NAMALWA (cell line): Measurements from ENCODE around the gene USP3.
"Not testable (repeated sequence)": the region's sequence is repeated elsewhere in the genome, so short reads cannot be mapped to it uniquely, and the experiment has no call there.

Experiments used
- DNase-seq: peaks from one replicate; pipeline ENCODE4 v3.0.0-alpha.2; 2015; ENCODE audit warnings: low spot score

USP3 gene

DNA sequence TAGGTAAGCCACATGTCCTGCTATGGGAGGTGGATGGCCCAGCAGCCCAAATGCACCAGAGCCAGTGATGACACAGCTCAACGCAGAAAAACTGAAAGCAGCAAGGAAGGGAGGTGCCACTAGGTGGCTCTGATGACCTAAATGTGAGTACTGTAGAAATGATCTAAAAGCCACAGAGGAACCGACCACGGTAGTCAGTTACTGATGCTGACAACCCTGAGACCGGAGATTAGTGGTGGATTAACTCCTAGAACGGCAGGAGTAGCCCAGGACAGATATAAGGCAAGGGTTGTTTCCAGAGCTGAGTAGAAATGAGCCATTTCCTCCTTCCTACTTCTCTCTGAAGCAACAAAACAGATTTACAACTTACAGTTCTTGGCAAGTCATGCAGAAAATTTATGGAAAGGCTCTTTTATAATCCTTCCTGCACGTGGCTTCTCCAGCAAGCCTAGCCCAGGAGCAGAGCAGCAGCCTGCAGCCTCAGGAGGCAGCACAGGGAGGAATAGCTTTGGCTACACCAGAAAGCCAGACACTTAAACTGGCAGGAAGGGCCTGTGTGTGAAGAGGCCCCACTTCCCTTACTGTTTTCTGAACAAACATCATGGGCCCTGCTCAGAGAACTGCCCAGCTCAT lies 105.9 kb downstream of the USP3 start:
- peak; percentile 92 for DNase-seq

DNA sequence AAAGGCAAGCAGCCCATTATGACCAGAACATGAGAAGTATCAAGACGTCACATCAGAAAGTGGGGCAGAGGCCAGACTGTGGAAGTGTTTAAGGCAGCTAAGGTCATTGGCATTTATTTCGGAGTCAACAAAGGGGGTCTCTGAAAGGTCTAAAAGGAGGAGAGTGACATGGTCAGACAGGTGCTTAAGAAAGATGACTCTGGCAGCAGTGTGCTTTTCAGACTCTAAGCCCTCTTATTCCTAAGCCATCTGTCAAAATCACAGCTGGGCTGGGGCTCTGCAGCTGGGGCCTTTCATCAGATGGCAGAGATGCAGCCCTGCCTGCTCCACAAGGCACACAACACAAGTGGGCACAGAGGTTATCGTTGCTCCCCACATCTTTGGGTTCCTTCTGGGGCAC lies 106.8 kb downstream of the USP3 start:
- DNase-seq, result peak; percentile 31

DNA sequence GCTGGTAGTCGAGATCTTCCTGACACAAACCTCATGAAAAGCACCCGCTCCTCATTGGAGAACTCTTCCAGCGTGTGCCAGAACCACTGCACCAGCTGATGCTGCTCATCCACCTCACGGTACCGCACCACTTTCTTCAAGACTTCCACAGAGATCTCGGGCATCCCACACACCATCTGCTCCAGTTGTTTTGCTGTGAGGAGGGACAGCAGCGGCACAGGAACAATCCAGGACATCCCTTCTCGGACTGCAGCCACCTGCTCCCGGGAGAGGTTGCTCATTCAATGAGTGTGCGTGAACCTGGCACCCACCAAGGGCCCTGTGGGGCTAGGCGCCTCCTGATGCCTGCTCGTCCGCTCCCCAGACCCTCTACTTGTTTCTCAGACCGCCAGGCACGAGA lies 107.9 kb downstream of the USP3 start:
- no peak for DNase-seq

DNA sequence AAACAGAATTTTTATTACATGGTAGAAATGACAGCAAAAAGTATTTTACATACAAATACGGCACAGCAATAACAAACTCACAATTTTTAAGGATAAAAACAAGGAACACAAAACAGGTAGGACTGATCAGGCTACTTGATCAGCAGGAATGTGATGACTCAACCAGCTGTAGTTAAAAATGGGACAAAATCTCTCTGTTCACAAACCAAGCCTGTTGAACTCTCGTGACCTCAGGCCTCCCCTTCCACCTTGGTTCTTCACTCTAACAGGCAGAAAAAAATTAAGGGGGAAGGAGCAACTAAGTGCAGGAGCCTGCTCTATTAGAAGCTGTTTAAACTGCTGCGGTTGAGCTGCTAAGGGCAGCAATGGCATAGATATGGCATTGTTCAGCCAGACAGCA lies 111.5 kb downstream of the USP3 start:
- DNase-seq, result no peak

DNA sequence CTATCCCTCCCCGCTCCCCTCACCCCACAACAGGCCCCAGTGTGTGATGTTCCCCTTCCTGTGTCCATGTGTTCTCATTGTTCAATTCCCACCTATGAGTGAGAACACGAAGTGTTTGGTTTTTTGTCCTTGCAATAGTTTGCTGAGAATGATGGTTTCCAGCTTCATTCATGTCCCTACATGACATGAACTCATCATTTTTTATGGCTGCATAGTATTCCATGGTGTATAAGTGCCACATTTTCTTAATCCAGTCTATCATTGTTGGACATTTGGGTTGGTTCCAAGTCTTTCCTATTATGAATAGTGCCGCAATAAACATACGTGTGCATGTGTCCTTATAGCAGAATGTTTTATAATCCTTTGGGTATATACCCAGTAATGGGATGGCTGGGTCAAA lies 112.8 kb downstream of the USP3 start:
- DNase-seq, result not testable (repeated sequence)

DNA sequence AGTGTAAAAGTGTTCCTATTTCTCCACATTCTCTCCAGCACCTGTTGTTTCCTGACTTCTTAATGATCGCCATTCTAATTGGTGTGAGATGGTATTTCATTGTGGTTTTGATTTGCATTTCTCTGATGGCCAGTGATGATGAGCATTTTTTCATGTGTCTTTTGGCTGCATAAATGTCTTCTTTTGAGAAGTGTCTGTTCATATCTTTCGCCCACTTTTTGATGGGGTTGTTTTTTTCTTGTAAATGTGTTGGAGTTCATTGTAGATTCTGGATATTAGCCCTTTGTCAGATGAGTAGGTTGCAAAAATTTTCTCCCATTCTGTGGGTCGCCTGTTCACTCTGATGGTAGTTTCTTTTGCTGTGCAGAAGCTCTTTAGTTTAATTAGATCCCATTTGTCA lies 113.2 kb downstream of the USP3 start:
- not testable (repeated sequence) for DNase-seq

DNA sequence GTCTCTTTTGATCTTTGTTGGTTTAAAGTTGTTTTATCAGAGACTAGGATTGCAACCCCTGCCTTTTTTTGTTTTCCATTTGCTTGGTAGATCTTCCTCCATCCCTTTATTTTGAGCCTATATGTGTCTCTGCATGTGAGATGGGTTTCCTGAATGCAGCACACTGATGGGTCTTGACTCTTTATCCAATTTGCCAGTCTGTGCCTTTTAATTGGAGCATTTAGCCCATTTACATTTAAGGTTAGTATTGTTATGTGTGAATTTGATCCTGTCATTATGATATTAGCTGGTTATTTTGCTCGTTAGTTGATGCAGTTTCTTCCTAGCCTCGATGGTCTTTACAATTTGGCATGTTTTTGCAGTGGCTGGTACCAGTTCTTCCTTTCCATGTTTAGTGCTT lies 116.4 kb downstream of the USP3 start:
- DNase-seq, result not testable (repeated sequence)

DNA sequence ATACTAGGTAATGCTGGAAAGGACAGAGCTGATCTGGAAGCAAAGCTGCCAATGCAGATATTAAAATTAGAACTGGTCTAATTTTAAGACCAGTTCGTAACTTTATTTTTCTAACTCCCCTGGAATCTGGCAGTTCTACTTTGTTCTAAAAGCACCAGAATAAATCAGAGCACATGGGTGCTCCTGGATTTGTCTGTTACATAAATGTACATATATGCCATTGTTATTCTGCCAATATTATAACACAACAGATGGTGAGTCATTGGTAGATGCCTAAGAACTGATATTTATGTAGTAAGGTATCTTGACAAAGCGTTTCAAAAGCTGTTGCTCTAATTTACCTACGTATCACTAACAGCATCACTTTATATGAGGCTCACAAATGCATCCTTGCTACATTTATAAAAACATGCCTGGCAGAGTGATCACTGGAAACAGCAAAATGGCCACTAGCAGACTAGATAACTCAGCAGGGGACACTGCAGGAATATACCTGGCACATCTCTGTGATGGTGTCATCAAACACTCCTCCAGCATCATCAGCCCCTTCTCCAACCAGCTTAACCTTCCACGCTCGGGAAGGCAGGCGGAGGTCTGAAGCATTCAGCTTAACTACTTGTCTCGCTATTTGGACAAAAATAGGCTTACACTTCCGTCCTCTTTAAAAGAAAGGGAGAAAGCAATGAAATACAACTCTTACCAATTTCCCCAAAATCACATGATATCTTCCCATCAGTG lies 119.0 kb downstream of the USP3 start:
- no peak for DNase-seq

DNA sequence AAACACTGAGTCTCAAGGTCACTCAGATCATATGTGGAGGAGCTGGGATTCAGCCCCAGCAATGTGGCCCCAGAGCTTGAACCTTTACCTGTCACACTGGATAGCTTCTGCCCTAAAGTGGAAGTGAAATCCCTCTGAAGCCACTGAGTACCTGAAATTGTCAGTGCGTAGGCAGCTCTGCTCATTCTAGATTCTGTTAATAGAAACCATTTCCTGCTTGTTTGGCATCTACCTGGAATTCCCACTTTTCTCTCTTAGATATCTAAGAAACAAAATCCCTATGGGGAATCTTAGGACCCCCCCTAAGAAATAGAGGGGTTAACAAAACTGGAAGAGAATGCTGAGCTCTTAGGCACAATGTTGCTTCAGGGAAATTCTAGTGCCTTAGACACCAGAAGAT lies 122.6 kb downstream of the USP3 start:
- no peak for DNase-seq

DNA sequence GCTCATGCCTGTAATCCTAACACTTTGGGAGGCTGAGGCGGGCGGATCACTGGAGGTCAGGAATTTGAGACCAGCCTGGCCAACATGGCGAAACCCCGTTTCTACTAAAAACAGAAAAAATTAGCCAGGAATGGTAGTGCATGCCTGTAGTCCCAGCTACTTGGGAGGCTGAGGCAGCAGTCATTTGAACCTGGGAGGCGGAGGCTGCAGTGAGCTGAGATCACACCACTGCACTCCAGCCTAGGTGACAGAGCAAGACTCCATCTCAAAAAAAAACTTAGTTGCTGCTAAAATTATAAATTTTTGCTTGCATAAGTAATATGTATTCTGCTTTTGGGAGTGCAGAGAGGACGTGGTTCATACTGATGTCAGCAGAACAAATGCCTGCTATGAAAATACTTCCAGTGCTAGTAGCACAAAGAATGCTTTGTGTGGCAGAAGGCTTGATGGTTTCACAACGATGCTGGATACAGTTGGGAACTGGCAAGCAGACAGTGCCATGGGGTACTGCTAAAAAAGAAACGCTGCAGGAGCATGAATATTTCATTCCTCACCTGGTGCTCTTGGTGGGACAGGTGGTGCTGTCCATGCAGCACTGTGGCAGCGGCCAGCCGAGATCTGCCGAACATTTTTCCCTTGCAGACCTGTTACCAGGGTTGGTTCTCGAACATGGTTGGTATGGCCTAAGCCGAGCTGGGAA lies 123.9 kb downstream of the USP3 start:
- no peak for DNase-seq

DNA sequence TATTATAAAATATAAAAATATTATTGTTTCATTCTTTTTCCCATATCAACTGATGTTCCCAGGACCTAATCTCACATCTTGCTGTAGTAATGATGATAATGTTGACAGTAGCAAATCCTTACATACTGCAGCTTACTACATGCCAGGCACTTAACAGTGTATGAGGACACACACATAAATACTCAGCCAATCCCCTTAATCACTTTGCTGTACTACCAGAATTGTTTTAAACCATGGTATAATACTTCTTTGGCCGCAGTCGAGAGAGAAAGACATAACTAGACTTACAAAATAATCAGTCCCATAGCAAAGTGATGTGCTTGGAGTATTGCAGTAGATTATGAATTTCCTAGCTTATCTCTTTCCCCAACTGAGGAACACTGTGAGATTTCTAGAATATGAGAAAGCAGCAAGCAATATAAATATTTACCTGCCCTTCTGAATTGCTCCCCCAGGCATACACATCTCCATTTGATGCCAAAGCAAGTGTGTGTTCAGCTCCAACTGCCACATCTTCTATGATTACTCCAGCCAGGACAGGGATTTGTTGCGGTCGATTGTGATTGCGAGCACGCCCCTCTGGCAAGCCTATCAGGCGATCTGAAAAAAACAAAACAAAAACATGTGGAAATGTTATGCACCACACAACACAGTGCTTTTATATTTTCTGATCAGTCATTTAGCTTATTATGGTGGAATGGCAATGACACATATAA lies 125.8 kb downstream of the USP3 start:
- no peak for DNase-seq

DNA sequence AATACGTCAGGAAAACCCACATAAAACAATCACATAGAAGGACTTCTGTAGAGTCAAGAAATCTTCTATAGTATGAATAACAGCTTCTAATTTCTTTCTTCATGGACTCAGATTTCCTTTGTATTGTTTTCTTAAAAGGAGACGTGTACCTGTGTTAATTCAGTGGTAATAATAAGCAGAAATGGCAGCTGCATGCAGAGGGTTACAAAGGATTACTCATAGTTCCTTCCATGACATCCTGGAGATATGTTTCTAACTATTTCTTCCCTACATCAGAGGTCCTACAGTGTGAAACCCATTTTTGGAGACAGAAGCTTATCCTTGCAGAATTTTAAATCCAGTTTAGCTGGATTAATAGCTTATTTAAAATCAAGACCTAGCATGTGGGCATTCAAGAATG lies 128.9 kb downstream of the USP3 start:
- no peak for DNase-seq

DNA sequence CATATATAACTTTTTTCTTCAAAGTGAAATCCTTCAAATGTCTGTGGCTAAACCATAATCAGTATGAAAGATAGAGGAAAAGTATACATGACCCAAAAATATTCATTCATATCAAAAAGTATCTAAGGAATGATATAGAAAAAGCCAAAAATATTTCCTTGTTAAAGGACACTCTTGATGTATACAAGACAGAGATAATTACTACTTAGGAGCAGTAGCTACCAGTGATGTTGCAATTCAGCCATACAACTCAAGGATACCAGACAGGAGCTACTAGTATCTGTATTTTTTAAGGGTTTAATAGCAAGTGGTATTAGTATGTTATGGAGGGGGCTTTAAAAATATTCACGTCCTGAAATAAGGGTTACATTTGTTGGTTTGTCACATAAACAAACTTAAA lies 129.8 kb downstream of the USP3 start:
- DNase-seq, result no peak

DNA sequence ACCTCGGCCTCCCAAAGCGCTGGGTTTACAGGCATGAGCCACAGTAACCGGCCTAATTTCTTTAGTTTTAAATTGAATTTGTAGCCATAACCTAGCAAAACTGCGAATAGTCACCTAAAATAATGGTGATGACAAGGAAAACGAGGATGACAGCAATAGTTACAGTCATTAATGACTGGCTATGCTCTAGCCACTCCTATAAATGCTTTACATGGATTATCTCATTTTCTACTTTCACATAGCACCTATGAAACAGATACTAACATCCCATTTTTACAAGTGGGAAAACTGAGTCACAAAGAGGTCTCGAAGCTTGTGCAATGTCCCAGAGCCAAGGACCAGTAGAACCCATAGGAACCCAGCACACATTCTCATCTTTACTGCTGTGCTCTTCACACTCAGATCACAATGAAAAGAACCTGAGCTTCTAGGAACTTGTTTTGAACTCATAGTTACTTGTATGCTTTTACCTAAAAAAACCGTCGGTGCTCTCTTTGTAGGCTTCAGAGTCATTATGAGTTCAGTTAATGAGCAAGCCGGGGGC lies 132.2 kb downstream of the USP3 start:
- DNase-seq, result no peak

DNA sequence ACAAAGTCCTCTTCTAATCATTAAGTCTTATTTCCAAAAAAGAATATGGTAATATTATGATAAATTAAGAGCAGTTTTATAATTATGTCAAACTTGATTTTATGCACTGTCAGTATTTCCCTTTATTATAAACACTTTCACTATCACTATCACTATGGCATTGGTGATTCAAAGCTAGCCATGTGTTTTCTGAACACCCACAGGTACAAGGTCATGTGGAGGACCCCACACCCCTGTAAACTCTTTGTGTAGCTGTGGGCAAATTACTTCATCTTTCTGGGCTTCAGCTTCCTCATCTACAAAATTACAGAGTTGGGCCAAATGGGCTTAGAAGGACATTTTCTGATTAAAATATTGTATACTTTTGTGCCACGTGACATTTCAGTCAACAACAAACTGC lies 134.4 kb downstream of the USP3 start:
- DNase-seq, result no peak

DNA sequence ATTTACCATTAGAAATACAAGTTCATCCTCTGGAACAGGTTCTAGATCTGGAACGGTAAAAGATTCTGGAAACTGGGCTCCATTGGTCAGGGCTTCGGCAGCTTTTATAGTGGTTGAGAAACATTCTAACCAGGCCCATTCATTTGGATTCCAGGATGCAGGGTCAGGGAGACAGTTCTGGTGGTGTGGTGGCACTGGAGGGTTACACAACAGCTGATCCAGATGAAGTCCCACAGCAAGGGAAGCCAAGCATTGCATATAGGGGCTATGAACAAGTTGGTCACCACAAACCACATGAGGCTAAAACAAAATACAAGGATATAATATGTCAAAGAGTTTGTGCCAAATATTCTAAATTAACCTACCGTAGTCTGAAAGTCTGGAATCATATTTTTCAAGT lies 135.8 kb downstream of the USP3 start:
- DNase-seq, result no peak
